HCT116 (cell line): Measurements from ENCODE around the gene AUTS2. TPM values are rescaled to one million over a fixed set of nuclear protein-coding genes. Genes with fewer than 3 reads are reported as not detected.

Experiments used
- ATAC-seq: fragments of 200-7000 bp; cut with Tn5 transposase; 2 replicates; pipeline ENCODE4 v1.9.1; 2020; ENCODE audit warnings: mild to moderate bottlenecking, moderate library complexity
- BruUV-seq: library from RNA; stranded (reverse); fragments of 400-500 nt; replicated peaks from 2 replicates; lab custom pipeline; 2021; lab: Mats Ljungman, UMichigan
- CTCF ChIA-PET: fragments of 300-600 bp; sonication (Branson Sonifier 250); formaldehyde crosslinking; loops from one replicate; lab custom pipeline; 2021; ENCODE audit warnings: antibody characterized with exemption; lab: Charles Lee
- POLR2A ChIA-PET: fragments of 300-600, 350-600 bp; sonication (Branson Sonifier 250); formaldehyde crosslinking; loops from one replicate; lab custom pipeline; 2021; ENCODE audit warnings: antibody characterized with exemption; lab: Charles Lee
- RAD21 ChIA-PET, 2 experiments: fragments of 300-600 bp; sonication (Branson Sonifier 250); formaldehyde crosslinking; loops; one replicate each; lab custom pipeline; 2023; ENCODE audit warnings: low total read pairs in 2 of 2; ENCODE audit not compliant: uncharacterized antibody in 2 of 2, unreplicated experiment in 2 of 2, low non-redundant PET in 1 of 2; lab: Charles Lee
- DNase-seq: peaks from one replicate; pipeline ENCODE4 v3.0.0-alpha.2; 2010; ENCODE audit warnings: low read depth, low spot score
- H2AFZ ChIP-seq: fragments of 200-600 bp; shearing (Covaris generic), sonication (generic); 2 replicates; pipeline ENCODE4 v1.6.1; 2017; ENCODE audit warnings: low read depth, mixed run types, mixed read lengths, antibody characterized with exemption, low read length; ENCODE audit not compliant: poor library complexity, severe bottlenecking
- H3K27ac ChIP-seq: 2 replicates; pipeline ENCODE4 v1.5.1; 2012; ENCODE audit warnings: low read depth, low read length
- H3K27me3 ChIP-seq: fragments of 200-600 bp; sonication (generic); 2 replicates; pipeline ENCODE4 v1.6.1; 2016; ENCODE audit warnings: mixed run types, low read length, mixed read lengths; ENCODE audit not compliant: insufficient read depth
- H3K36me3 ChIP-seq, 2 experiments: fragments of 200-500 bp in 1 of 2; fragments of 200-600 bp in 1 of 2; sonication (Bioruptor generic) in 1 of 2; sonication (generic) in 1 of 2; 2 replicates each; pipeline versions ENCODE4 v1.5.1 to v1.6.1; 2014 to 2016; ENCODE audit warnings: low read length in 2 of 2, inconsistent platforms in 1 of 2, mixed read lengths in 1 of 2, mixed run types in 1 of 2; ENCODE audit not compliant: insufficient read depth in 2 of 2, control insufficient read depth in 1 of 2
- H3K4me1 ChIP-seq, 2 experiments: fragments of 200-600 bp in 1 of 2; sonication (generic) in 1 of 2; 2 replicates each; pipeline versions ENCODE4 v1.5.1 to v1.6.1; 2012 to 2017; ENCODE audit warnings: low read length in 2 of 2, inconsistent platforms in 1 of 2, mild to moderate bottlenecking in 1 of 2, mixed read lengths in 1 of 2, mixed run types in 1 of 2, moderate library complexity in 1 of 2; ENCODE audit not compliant: insufficient read depth in 2 of 2, control insufficient read depth in 1 of 2
- H3K4me2 ChIP-seq: fragments of 200-600 bp; sonication (generic); 2 replicates; pipeline ENCODE4 v1.6.1; 2017; ENCODE audit warnings: mixed run types, low read length, mixed read lengths
- H3K4me3 ChIP-seq, 2 experiments: fragments of 200-600 bp in 1 of 2; sonication (generic) in 1 of 2; replicated peaks in 1 of 2; 2 replicates each; pipeline ENCODE4 v1.5.1; 2011 to 2016; ENCODE audit warnings: low read length in 2 of 2, control low read depth in 1 of 2, low read depth in 1 of 2, mild to moderate bottlenecking in 1 of 2, mixed read lengths in 1 of 2, mixed run types in 1 of 2
- H3K79me2 ChIP-seq: fragments of 200-600 bp; sonication (generic); 2 replicates; pipeline ENCODE4 v1.6.1; 2017; ENCODE audit warnings: mild to moderate bottlenecking, mixed run types, low read length, moderate library complexity, mixed read lengths; ENCODE audit not compliant: insufficient read depth
- H3K9ac ChIP-seq: fragments of 200-600 bp; sonication (generic); 2 replicates; pipeline ENCODE4 v1.6.1; 2016; ENCODE audit warnings: low read length, mixed read lengths
- H3K9me2 ChIP-seq: fragments of 200-600 bp; sonication (generic), shearing (Covaris generic); 2 replicates; pipeline ENCODE4 v1.6.1; 2017; ENCODE audit warnings: mixed run types, mild to moderate bottlenecking, moderate library complexity; ENCODE audit not compliant: insufficient read depth
- H3K9me3 ChIP-seq, 2 experiments: fragments of 200-500 bp in 1 of 2; fragments of 200-600 bp in 1 of 2; sonication (Bioruptor generic) in 1 of 2; sonication (generic) in 1 of 2; 2 replicates each; pipeline ENCODE4 v1.6.1; 2014 to 2017; ENCODE audit warnings: low read length in 2 of 2, mixed read lengths in 2 of 2, inconsistent platforms in 1 of 2, low read depth in 1 of 2, mild to moderate bottlenecking in 1 of 2, mixed run types in 1 of 2, moderate library complexity in 1 of 2; ENCODE audit not compliant: control insufficient read depth in 1 of 2, insufficient read depth in 1 of 2
- H4K20me1 ChIP-seq: fragments of 200-600 bp; sonication (generic), shearing (Covaris generic); 2 replicates; pipeline ENCODE4 v1.6.1; 2017; ENCODE audit warnings: mixed run types, mild to moderate bottlenecking, moderate library complexity; ENCODE audit not compliant: insufficient read depth
- CBX3 ChIP-seq: IDR thresholded peaks from 2 replicates; pipeline ENCODE4 v1.6.1; 2012; ENCODE audit warnings: low read depth
- EZH2 ChIP-seq: fragments of 200-600 bp; sonication (generic); IDR thresholded peaks from 2 replicates; pipeline ENCODE4 v1.6.1; 2017; ENCODE audit warnings: antibody characterized with exemption, mixed run types
- EZH2phosphoT487 ChIP-seq: fragments of 200-600 bp; IDR thresholded peaks from 2 replicates; pipeline ENCODE4 v1.6.1; 2018; ENCODE audit warnings: antibody characterized with exemption, borderline replicate concordance
- FOSL1 ChIP-seq: IDR thresholded peaks from 2 replicates; pipeline ENCODE4 v1.6.1; 2012; ENCODE audit warnings: low read depth
- JUND ChIP-seq: IDR thresholded peaks from 2 replicates; pipeline ENCODE4 v1.6.1; 2012
- POLR2A ChIP-seq: IDR thresholded peaks from 2 replicates; pipeline ENCODE4 v1.7.0; 2011; ENCODE audit warnings: borderline replicate concordance; ENCODE audit not compliant: insufficient read depth, insufficient read length; ENCODE audit errors: extremely low read depth
- POLR2AphosphoS5 ChIP-seq: IDR thresholded peaks from 2 replicates; pipeline ENCODE4 v1.6.1; 2011; ENCODE audit warnings: mild to moderate bottlenecking, low read depth, low read length, moderate library complexity
- RAD21 ChIP-seq: IDR thresholded peaks from 2 replicates; pipeline ENCODE4 v1.6.1; 2012; ENCODE audit warnings: low read depth, mild to moderate bottlenecking
- REST ChIP-seq: IDR thresholded peaks from 2 replicates; pipeline ENCODE4 v1.6.1; 2012; ENCODE audit warnings: low read depth
- SIN3A ChIP-seq: IDR thresholded peaks from 2 replicates; pipeline ENCODE4 v1.6.1; 2012; ENCODE audit warnings: low read depth
- SRF ChIP-seq: IDR thresholded peaks from 2 replicates; pipeline ENCODE4 v1.6.1; 2012; ENCODE audit warnings: low read depth
- TCF7L2 ChIP-seq: IDR thresholded peaks from 2 replicates; pipeline ENCODE4 v1.7.0; 2011; ENCODE audit warnings: borderline replicate concordance, inconsistent platforms; ENCODE audit not compliant: insufficient read depth, insufficient read length; ENCODE audit errors: extremely low read depth
- ZBTB33 ChIP-seq: IDR thresholded peaks from 2 replicates; pipeline ENCODE4 v1.6.1; 2011; ENCODE audit warnings: mild to moderate bottlenecking, low read length, moderate library complexity; ENCODE audit not compliant: insufficient replicate concordance; ENCODE audit errors: extremely low read depth
- ZFX ChIP-seq: fragments of 450-650 bp; IDR thresholded peaks from 2 replicates; pipeline ENCODE4 v1.6.1; 2017
- ZNF274 ChIP-seq: fragments of 200-500 bp; sonication (Bioruptor generic); IDR thresholded peaks from 2 replicates; pipeline ENCODE4 v1.6.1; 2014; ENCODE audit warnings: mild to moderate bottlenecking, low read depth, low read length, inconsistent platforms
- intact Hi-C: fragments of 100-400 bp; cut with micrococcal nuclease; formaldehyde crosslinking; loops from 2 replicates; pipeline ENCODE4 v1.10.0; 2022
- total RNA-seq: library from RNA; stranded (reverse); gene quantifications from one replicate; pipeline ENCODE4 v1.2.1, GENCODE V29; 2021; ENCODE audit not compliant: unreplicated experiment
- TF ChIP-seq, protein P1 (sequence below): IDR thresholded peaks from 2 replicates; pipeline ENCODE4 v1.6.1; 2012
- TF ChIP-seq, protein P2 (sequence below): IDR thresholded peaks from 2 replicates; pipeline ENCODE4 v1.6.1; 2012

AUTS2 gene
- total RNA-seq, 1 experiment from 2014 or later, result 0.93 TPM

DNA sequence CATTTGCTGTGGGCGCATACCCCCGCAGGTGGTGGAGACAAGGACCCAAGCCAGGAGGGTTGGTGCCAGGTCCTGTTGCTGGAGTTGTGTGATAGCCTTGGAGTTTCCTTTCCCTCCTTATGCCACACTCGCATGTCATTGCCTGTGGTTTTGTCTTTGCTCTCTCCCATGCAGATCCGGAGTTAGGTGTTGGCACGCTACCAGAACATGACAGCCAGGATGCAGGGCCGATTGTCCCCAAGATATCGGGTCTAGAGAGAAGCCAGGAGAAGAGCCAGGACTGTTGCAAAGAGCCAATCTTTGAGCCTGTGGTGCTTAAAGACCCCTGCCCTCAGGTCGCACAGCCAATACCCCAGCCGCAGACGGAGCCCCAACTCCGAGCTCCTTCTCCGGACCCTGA, 1164.4 kb downstream of the AUTS2 start (continued):
- TF ChIP-seq REST, result no peak
- TF ChIP-seq JUND, result no peak
- TF ChIP-seq ZBTB33, result no peak

DNA sequence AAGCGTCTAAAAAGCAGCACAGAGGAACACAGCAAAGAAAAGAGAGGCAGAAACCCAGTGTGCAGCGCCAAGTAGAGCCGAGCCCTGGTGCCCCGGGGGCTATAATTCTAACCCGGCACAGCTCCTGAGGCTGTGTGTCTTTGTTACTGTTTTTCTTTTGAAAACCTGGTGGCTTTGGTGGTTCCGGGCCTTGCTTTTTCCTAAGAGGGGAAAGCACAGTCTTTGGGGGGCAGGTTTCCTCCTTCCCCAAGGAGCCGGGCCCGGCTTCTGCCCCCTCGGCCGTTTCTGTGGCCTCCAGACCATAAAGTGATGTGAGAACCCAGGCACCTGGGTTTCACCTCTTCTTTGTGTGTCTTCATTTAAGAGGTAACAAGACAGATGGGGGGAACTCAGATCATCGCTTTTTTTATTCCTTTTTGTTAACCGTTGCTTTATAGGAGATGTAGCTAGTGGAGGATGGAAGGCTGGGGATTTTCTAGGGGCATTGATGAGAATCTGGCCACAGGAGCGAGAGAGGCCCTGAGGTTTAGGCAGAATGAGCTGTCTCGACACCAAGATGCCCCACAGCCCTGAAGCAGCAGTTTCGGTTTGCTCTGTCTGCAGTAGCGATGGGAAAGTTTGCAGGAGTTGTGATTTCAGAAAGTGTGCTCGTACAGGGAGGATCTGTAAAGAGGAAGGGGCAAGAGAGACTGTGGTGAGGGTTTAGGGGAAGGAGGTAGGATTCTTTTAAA, 1165.9 kb downstream of the AUTS2 start:
- Histone ChIP-seq H3K9me2 (no peaks in the 10 kb centered on the region), H3K27me3 (no peaks in the 10 kb centered on the region), H2AFZ (no peak overlapping the region), H3K79me2 (no peaks in the 10 kb centered on the region), H3K4me3 (no peak overlapping the region), H3K4me1 (no peaks in the 10 kb centered on the region), H3K9me3 (peaks cover 8 to 10% of the 10 kb centered on the region in 2 experiments; a peak in 2 of 4 replicates), H4K20me1 (no peaks in the 10 kb centered on the region), H3K9ac (no peak overlapping the region), H3K27ac (no peak overlapping the region), H3K36me3 (no peaks in the 10 kb centered on the region), H3K4me2 (no peak overlapping the region)
- POLR2A ChIA-PET, result no interaction called here
- TF ChIP-seq, protein P1, sequence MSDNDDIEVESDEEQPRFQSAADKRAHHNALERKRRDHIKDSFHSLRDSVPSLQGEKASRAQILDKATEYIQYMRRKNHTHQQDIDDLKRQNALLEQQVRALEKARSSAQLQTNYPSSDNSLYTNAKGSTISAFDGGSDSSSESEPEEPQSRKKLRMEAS, result no peak
- TF ChIP-seq EZH2 (no peak), TCF7L2 (no peak), SIN3A (no peak), POLR2AphosphoS5 (no peak), FOSL1 (no peak), SRF (no peak), EZH2phosphoT487 (no peak), ZFX (no peak), CBX3 (no peak), RAD21 (no peak), ZBTB33 (no peak), POLR2A (no peak), ZNF274 (no peak), JUND (no peak)
- TF ChIP-seq, protein P2, sequence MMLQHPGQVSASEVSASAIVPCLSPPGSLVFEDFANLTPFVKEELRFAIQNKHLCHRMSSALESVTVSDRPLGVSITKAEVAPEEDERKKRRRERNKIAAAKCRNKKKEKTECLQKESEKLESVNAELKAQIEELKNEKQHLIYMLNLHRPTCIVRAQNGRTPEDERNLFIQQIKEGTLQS, result no peak
- intact Hi-C loops, result no loop called here
- CTCF ChIA-PET, result no interaction called here
- ATAC-seq (no peak), DNase-seq (no peak)
- BruUV-seq, result no TSS peak
- RAD21 ChIA-PET, result no interaction called here
